Stimulated activated CD4-positive, alpha-beta T cell treated with anti-CD3 and anti-CD28 coated beads, Interleukin-2, amount 100 ng/mL, for 24 hours (primary cell): ENCODE measurements around the gene CCND1.

Experiments used
- DNase-seq, 2 donors: peaks; one replicate each; pipeline ENCODE4 v3.0.0-alpha.2; 2020

The CCND1 gene

DNA sequence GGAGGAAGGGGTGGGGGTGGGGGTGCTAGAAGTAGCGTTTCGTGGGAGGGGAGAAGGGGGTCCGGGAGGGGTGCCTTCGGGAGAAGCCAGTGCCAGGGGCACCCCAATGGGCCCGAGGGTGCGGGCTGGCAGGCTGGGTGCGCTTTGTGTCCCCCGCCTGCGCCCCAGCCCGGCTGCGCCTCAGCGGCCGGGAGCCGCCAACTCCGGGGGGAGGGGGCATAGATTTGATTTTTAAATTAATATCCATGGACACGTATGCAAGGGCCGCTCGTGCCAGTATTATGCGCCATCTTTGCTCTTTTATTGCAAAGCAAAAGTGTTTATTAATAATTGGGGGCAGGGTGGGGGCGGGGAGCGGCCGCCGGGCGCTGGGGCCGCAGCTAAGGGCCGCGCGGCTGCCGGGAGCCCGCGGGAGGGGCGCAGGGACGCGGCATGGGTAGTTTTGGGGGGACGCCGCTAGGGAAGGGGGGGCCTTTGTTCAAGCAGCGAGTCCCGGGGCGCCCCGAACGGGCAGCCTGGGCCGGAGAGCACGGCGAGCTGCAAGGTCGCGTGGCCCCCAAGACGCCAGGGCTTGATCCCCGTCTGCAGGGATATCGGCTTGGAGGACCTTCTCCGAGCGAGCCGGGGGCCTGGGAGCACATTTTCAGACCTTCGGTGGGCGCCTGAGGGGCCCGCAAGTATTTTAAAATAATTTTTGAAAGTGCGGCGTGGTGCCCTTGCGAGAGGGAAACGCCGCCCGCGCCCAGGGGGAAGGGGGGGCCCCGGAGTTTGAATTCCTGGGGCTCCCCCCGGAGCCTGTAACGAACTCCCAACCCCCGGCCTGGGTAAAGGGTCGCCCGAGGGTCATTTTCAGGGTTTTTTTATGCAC is 959 bp downstream of the CCND1 start:
- DNase-seq, result peak in 1 of 2 donors; percentile 24

DNA sequence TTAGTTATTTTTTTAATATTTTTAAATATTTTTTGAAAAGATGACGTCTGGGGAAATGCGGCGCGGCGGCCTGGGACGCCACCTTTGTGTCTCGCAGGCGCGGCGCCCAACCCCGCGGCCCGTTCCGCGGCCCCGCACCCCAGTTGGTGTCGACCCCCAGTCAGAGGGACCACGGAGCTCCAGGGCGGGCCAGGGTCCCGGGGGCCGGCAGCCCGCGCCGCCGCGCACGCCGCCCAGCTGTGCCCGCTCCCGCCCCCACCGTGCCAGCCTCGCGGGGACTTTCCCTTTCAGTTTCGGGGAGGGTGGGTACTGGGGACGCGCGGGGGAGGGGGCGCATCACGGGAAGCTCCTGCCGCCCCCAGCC is 1.6 kb downstream of the CCND1 start:
- peak; percentile 53 to 60 for DNase-seq

DNA sequence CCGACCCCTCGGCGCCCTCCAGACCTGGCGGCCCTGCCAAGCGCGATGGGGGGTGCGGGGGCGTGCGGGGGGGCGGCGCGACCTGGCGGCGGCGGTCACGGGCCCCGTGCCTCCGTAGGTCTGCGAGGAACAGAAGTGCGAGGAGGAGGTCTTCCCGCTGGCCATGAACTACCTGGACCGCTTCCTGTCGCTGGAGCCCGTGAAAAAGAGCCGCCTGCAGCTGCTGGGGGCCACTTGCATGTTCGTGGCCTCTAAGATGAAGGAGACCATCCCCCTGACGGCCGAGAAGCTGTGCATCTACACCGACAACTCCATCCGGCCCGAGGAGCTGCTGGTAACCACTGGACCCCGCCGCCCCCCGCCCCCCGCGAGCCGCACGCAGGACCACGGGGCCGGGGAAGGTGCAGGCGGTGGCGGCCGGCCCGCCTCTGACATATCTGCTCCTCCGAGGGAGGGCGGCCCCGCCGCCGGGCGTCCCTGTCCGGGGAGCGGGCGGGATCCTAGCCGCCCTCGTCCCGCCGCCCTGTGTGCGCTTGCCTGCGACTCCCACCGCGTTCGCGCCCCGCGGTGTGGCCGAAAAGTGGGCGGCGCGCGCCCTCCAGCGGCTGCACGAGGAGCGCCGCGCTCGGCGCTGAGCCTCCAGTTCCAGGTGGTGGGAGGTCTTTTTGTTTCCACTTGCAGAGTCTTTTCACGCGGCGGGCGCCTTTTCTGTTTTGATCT is 2.1 kb downstream of the CCND1 start:
- DNase-seq, result peak; percentile 81 to 85

- no peak for DNase-seq
Measured at GRCh38 chr11:69643646-69644045, 2.7 kb downstream of the CCND1 start.

DNA sequence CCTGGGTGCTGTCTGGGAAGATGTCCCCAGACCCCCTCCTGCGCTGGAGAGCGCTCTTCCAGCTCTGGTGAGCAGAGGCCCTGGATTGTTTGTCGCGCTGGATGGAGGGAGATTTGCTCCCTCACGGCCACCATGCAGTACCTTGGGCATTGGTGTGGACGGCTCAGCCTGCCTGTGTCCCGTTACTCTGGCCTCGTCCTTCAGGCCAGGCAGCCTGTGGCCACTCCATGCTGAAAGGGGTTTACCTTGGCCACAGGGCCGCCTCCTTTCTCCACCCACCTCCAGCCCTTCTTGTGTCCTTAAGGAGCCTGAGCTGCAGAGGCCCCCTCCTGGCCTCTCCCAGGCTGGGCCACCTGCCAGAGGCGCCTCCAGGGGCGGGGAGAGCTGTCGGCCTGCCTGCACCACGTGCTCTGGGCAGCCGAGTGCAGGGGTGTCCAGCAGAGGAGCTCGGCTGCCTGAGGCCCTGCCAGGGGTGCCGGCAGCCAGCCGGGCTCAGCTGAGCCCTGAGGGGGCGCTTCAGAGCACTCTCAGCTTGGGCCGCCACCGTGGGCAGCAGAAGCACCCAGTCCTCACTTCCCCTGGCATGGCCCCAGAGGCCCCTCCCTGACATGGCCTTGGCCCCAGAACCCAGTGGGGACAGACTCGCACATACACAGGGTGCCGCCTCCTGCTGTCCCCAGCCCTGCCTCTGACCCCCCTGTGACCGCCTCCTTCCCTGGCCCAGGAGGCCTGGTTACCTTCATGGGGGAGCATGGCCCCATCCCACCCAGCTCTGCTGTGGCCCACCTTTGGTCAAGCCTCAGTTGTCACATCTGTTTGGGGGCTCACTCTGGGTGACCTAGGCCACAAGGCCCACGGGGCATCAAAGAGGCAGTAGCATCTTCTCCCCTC is 3.4 kb downstream of the CCND1 start:
- no peak for DNase-seq

- DNase-seq, result no peak
Measured at GRCh38 chr11:69644962-69645675, 4.2 kb downstream of the CCND1 start.

DNA sequence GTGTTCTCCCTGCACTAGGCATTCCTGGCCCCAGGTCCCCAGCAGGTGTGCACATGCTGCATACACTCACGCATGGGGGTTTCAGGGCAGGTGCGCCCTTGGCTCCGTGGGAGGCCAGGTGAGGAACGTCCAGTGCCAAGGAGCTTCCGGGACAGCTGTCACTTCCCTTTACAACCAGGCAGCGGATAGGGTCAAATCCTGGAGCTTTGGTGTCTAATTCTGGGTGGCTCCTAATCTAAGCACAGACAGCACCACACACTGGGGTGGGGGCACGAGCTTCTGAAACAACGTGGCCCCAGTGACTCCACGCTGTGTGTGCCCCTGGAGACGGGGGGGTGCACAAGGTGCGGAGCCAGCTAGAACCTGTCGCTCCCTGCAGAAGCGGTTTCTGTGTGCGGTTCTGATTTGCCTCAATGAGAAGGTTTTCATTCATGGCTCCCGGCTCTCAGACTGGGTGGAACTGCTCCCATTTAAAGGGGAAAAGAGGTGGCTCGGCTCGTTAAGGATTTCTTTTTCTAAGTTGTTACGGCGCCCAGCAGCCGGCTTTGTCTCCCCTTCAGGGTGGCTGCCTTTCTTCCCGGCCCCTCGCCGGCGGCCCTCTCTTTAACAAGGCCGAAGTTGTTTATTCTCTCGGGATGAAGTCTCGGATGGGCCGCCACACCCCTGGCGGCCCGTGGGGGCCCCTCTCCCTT is 5.0 kb downstream of the CCND1 start:
- DNase-seq, result no peak

DNA sequence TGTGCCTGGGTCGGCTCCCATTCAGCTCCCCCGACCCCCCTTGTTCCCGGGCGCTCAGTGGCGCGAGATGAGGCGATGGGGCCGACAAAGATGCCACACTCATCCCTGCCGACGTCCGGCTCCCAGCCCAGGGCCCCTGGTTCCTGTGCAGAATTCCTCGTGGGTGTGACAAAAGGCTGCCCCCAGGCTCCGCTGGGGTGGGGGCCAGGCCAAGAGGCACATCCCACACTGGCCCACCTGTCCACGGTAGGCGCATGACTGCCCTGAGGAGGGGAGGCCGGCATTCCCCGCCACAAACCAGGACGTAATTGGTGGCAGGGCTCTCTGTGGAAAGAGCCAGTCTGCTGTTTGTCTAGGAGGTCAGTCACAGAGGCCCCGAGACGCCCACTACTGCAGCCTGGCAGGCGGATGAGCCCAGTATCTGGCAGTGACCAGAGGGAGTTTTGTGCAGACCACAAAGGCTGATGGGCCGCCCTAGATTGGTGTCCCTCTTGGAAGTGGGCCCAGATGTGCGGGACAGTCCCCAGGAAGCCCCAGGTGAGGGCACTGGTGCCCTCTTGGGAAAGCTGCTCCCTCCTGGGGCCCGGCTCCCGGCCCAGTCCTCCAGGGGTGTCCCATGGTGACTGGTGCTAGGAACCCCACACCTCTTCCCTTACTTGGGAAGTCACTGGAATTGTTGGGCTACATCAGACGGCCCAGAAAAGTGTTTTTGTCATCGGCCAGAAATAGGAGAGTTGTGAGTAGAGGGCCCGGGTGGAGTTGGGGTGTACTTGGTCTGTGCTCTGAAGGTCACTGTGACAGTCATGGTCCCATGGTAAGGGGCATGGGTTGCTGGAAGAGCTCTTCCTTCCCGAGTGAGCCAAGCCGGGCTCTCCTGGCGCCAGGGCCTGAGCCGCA is 5.8 kb downstream of the CCND1 start:
- DNase-seq, result no peak

GRCh38 chr11:69647390-69647748 is 6.4 kb downstream of the CCND1 start:
- no peak for DNase-seq

DNA sequence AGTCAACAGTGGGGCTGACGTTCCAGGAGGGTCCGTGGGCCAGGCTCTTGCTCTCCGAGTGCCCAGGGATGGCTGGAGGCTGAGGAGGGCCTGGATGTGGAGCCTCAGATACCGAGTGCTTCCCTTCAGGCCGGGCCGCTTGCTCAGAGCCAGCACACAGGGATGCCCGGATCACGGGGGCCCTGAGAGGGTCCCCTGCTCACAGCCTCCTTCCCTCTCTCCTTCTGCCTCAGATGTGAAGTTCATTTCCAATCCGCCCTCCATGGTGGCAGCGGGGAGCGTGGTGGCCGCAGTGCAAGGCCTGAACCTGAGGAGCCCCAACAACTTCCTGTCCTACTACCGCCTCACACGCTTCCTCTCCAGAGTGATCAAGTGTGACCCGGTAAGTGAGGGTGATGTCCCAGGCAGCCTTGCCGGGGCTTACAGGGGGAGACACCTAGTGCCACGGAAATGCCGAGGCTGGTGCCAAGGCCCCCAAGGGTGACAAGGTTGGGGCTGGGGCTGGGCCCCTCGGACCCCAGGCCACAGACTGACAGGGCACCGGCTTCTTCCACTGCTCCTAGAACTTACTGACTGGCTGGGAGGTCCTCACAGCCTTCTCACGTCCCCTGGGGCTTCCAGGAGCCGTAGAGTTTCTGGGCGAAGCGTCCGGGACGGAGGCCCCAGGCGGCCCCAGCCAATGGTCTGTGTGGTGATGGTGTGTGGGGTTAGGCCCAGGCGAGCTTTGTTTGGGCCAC is 7.0 kb downstream of the CCND1 start:
- no peak for DNase-seq

- no peak for DNase-seq
Measured at GRCh38 chr11:69648679-69649575, 8.0 kb downstream of the CCND1 start.

DNA sequence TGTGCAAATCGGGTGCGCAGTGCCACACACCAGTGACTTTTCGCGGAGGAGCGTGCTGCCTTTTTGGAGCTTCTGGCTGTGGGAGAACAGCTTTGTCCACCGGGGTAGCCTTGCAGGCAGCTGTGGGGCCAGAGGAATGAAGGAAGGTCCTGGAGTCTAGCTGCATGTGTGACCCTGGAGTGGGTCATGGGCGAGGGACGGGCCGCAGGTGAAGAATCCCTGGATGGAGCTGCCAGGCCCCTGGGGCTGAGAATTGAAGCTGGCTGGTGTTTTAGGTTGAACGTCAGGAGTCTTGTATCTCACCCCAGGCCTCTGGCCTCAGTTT is 8.6 kb downstream of the CCND1 start:
- DNase-seq, result no peak

GRCh38 chr11:69650081-69650831 is 9.3 kb downstream of the CCND1 start:
- no peak for DNase-seq

DNA sequence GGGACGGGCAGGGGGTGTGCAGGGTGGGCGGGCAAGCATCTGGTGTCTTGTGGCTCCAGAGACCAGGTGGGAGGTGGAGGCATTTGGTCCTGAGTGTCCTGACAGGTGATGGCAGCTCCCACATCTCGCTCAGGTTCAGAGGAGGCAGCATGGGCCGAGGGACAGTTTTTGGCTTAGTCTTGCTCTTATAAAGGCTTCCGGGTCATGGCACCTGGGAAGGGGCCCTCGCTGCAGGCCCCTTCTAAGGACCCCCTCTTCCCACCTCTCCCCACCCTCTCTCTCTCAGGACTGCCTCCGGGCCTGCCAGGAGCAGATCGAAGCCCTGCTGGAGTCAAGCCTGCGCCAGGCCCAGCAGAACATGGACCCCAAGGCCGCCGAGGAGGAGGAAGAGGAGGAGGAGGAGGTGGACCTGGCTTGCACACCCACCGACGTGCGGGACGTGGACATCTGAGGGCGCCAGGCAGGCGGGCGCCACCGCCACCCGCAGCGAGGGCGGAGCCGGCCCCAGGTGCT is 9.9 kb downstream of the CCND1 start:
- no peak for DNase-seq

DNA sequence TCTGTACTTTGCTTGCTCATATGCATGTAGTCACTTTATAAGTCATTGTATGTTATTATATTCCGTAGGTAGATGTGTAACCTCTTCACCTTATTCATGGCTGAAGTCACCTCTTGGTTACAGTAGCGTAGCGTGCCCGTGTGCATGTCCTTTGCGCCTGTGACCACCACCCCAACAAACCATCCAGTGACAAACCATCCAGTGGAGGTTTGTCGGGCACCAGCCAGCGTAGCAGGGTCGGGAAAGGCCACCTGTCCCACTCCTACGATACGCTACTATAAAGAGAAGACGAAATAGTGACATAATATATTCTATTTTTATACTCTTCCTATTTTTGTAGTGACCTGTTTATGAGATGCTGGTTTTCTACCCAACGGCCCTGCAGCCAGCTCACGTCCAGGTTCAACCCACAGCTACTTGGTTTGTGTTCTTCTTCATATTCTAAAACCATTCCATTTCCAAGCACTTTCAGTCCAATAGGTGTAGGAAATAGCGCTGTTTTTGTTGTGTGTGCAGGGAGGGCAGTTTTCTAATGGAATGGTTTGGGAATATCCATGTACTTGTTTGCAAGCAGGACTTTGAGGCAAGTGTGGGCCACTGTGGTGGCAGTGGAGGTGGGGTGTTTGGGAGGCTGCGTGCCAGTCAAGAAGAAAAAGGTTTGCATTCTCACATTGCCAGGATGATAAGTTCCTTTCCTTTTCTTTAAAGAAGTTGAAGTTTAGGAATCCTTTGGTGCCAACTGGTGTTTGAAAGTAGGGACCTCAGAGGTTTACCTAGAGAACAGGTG is 11.1 kb downstream of the CCND1 start:
- no peak for DNase-seq

DNA sequence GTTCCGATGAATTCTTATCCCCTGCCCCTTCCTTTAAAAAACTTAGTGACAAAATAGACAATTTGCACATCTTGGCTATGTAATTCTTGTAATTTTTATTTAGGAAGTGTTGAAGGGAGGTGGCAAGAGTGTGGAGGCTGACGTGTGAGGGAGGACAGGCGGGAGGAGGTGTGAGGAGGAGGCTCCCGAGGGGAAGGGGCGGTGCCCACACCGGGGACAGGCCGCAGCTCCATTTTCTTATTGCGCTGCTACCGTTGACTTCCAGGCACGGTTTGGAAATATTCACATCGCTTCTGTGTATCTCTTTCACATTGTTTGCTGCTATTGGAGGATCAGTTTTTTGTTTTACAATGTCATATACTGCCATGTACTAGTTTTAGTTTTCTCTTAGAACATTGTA is 12.0 kb downstream of the CCND1 start:
- DNase-seq, result no peak

DNA sequence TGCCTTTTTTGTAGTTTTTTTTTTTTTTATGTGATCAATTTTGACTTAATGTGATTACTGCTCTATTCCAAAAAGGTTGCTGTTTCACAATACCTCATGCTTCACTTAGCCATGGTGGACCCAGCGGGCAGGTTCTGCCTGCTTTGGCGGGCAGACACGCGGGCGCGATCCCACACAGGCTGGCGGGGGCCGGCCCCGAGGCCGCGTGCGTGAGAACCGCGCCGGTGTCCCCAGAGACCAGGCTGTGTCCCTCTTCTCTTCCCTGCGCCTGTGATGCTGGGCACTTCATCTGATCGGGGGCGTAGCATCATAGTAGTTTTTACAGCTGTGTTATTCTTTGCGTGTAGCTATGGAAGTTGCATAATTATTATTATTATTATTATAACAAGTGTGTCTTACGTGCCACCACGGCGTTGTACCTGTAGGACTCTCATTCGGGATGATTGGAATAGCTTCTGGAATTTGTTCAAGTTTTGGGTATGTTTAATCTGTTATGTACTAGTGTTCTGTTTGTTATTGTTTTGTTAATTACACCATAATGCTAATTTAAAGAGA is 12.5 kb downstream of the CCND1 start:
- no peak for DNase-seq
